Femur (tissue), 1 donor: ENCODE measurements around the gene HLA-DPA1.

Source experiments
- DNase-seq: peaks from one replicate; pipeline ENCODE4 v3.0.0-alpha.2; 2017

The HLA-DPA1 gene

DNA sequence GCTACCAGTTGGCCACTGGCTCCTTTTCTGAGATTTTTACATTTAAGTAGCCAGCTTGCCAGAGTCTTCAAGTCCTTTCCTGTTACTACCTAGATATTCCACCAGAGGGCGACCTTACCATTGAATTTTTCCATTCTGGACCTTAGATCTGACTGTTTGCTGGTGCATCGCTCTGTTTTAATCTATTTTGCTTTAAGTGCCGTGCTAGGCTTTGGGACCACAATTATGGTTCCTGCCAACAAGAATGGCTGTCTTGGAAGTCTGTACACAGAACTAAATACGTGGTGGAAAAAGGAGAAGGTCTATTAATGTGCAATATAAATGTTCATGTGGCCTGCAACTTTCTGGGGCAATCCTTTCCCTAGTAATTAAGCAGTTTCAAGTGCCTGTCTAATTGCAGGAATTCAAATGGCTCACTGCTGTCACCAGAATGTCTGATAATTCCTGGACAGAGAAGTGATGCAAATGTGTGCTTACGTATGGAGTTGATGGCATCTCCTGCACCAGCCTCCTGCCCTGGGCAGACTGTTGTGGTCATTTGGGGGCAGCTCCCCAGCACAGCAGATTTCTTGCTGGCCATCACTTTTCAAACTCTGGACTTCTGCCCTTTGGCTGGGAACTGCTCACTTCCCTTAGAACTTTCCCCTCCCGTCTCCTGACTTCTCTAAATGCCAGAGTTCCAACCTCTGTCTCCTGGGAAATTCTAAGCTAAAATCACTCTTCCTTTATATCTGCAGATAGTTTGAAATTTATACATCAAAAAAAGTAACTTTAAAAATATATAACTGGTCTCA is 58.4 kb downstream of the HLA-DPA1 start:
- peak; percentile 62 for DNase-seq
